ENCODE data around the gene CDCP1. TPM values are rescaled to one million over a fixed set of nuclear protein-coding genes. Genes with fewer than 3 reads are reported as not detected.

Gene CDCP1
- total RNA-seq, 4 donors from 2014 or later: 2.5 to 4.9 (median 4.2) TPM

GRCh38 chr3:45139372-45140140, 6.6 kb downstream of the CDCP1 start:
- Histone ChIP-seq H3K4me3 (no peak overlapping the region), H3K4me1 (peaks cover 0 to 17% (median 4%) of the 10 kb centered on the region in 3 donors), H3K27ac (peak overlapping the region in 3 of 4 donors; percentile 9 to 27 (median 9)), H3K9me3 (no peaks in the 10 kb centered on the region), H3K27me3 (no peaks in the 10 kb centered on the region), H3K36me3 (no peaks in the 10 kb centered on the region)
- ATAC-seq: peak; percentile 26
- TF ChIP-seq EP300 (IDR thresholded peaks at IDR 0.05) (no peak), CTCF (IDR thresholded peaks at IDR 0.05) (no peak), POLR2AphosphoS5 (IDR thresholded peaks at IDR 0.05) (peak; percentile 23), POLR2A (IDR thresholded peaks at IDR 0.05) (no peak)
- 67 to 80% methylated on average over 2 to 3 of the region's 6 CpGs for WGBS, 2 donors (ENCODE audit: low coverage in 1 of 2)

- Histone ChIP-seq H3K4me1 (peaks cover 0 to 17% (median 4%) of the 10 kb centered on the region in 3 donors), H3K36me3 (no peaks in the 10 kb centered on the region), H3K9me3 (no peaks in the 10 kb centered on the region), H3K27ac (no peak overlapping the region), H3K27me3 (no peaks in the 10 kb centered on the region), H3K4me3 (no peak overlapping the region)
- 55 to 67% methylated on average over 1 to 4 of the region's 5 CpGs for WGBS, 2 donors (ENCODE audit: low coverage in 1 of 2)
- TF ChIP-seq POLR2AphosphoS5 (IDR thresholded peaks at IDR 0.05) (no peak), CTCF (IDR thresholded peaks at IDR 0.05) (no peak), POLR2A (IDR thresholded peaks at IDR 0.05) (no peak), EP300 (IDR thresholded peaks at IDR 0.05) (no peak)
- no peak for ATAC-seq
Observed at GRCh38 chr3:45137656-45138181, 8.5 kb downstream of the CDCP1 start.

- WGBS, 2 donors (ENCODE audit: low coverage in 1 of 2): 80 to 87% methylated on average over 1 of the region's 1 CpG
- no peak overlapping the region for H3K27ac ChIP-seq
- H3K4me3 ChIP-seq: no peak overlapping the region
- no peaks in the 10 kb centered on the region for H3K27me3 ChIP-seq
- no peak for TF ChIP-seq POLR2AphosphoS5 (IDR thresholded peaks at IDR 0.05)
- ATAC-seq: no peak
- no peaks in the 10 kb centered on the region for H3K36me3 ChIP-seq
- peaks cover 0 to 22% (median 4%) of the 10 kb centered on the region in 3 donors for H3K4me1 ChIP-seq
- no peaks in the 10 kb centered on the region for H3K9me3 ChIP-seq
Observed at GRCh38 chr3:45135959-45136358, 10.2 kb downstream of the CDCP1 start.

- H3K4me3 ChIP-seq: no peak overlapping the region
- no peak for ATAC-seq
- no peak overlapping the region for H3K27ac ChIP-seq
- TF ChIP-seq POLR2A (IDR thresholded peaks at IDR 0.05) (no peak), CTCF (IDR thresholded peaks at IDR 0.05) (no peak), EP300 (IDR thresholded peaks at IDR 0.05) (no peak)
- 86 to 88% methylated on average over 5 of the region's 5 CpGs for WGBS, 2 donors (ENCODE audit: low coverage in 1 of 2)
- H3K36me3 ChIP-seq: no peaks in the 10 kb centered on the region
- peaks cover 0 to 21% (median 4%) of the 10 kb centered on the region in 3 donors for H3K4me1 ChIP-seq
- no peaks in the 10 kb centered on the region for H3K9me3 ChIP-seq
- H3K27me3 ChIP-seq: no peaks in the 10 kb centered on the region
Observed at GRCh38 chr3:45134758-45135521, 11.2 kb downstream of the CDCP1 start.

GRCh38 chr3:45132568-45133211, 13.5 kb downstream of the CDCP1 start:
- Histone ChIP-seq H3K4me1 (peaks cover 0 to 11% (median 0%) of the 10 kb centered on the region in 3 donors), H3K27ac (no peak overlapping the region), H3K27me3 (no peaks in the 10 kb centered on the region), H3K9me3 (no peaks in the 10 kb centered on the region), H3K36me3 (no peaks in the 10 kb centered on the region), H3K4me3 (no peak overlapping the region)
- ATAC-seq: no peak
- no peak for TF ChIP-seq POLR2AphosphoS5 (IDR thresholded peaks at IDR 0.05)
- no peak for TF ChIP-seq EP300 (IDR thresholded peaks at IDR 0.05)
- TF ChIP-seq POLR2A (IDR thresholded peaks at IDR 0.05): no peak
- no peak for TF ChIP-seq CTCF (IDR thresholded peaks at IDR 0.05)
- WGBS, 2 donors (ENCODE audit: low coverage in 1 of 2): 67 to 73% methylated on average over 1 to 5 of the region's 5 CpGs

Data from gastroesophageal sphincter (tissue), 4 donors.